Activated naive CD4-positive, alpha-beta T cell treated with anti-CD3 and anti-CD28 coated beads, Interleukin-2, amount 50 U/mL, for 72 hours (primary cell): ENCODE measurements around the gene SUCO. TPM values are rescaled to one million over a fixed set of nuclear protein-coding genes. Genes with fewer than 3 reads are reported as not detected.
A peak's percentile ranks its signal among the peaks of the same experiment; 100 is the strongest.
"Not testable (repeated sequence)": the region's sequence is repeated elsewhere in the genome, so short reads cannot be mapped to it uniquely, and the experiment has no call there.

Source experiments
- ATAC-seq, 2 donors: fragments of 150-1000 bp; cut with Tn5 transposase; 2 replicates each; pipeline ENCODE4 v1.10.0; 2021; ENCODE audit warnings: mild to moderate bottlenecking in 2 of 2, moderate library complexity in 2 of 2
- DNase-seq, 2 donors: peaks; one replicate each; pipeline ENCODE4 v3.0.0; 2021 to 2022; ENCODE audit warnings: low spot score in 2 of 2
- H3K27ac Mint-ChIP-seq, 2 donors: one replicate each; pipeline ENCODE4 v1.8.0; 2022; ENCODE audit warnings: mild to moderate bottlenecking in 2 of 2, mixed read lengths in 2 of 2
- H3K36me3 Mint-ChIP-seq, 2 donors: one replicate each; pipeline ENCODE4 v1.8.0; 2022; ENCODE audit warnings: mixed read lengths in 2 of 2
- H3K9me3 Mint-ChIP-seq, 2 donors: one replicate each; pipeline ENCODE4 v1.8.0; 2022; ENCODE audit warnings: mixed read lengths in 2 of 2
- total RNA-seq, 2 donors: library from RNA; stranded (reverse); gene quantifications; one replicate each; pipeline ENCODE4 v1.2.3, GENCODE V29; 2022

The SUCO gene
- total RNA-seq, 2 donors from 2014 or later, result 24.3 to 39.7 TPM

GRCh38 chr1:172609528-172609927 lies 76.6 kb downstream of the SUCO start:
- DNase-seq (no peak), ATAC-seq (peak; percentile 31 to 38)
- H3K27ac Mint-ChIP-seq, result no peak overlapping the region

GRCh38 chr1:172612478-172612877 lies 79.5 kb downstream of the SUCO start:
- H3K9me3 Mint-ChIP-seq, result peaks cover 18 to 22% of the 10 kb centered on the region in 2 donors
- H3K36me3 Mint-ChIP-seq, result peaks cover 31 to 40% of the 10 kb centered on the region in 2 donors

More at GRCh38 chr1:172609528-172609927, 76.6 kb downstream of the SUCO start:
- H3K36me3 Mint-ChIP-seq, result peaks cover 9 to 20% of the 10 kb centered on the region in 2 donors
- H3K9me3 Mint-ChIP-seq, result no peaks in the 10 kb centered on the region

GRCh38 chr1:172613294-172613693 lies 80.3 kb downstream of the SUCO start:
- no peak overlapping the region for H3K27ac Mint-ChIP-seq
- peaks cover 18 to 25% of the 10 kb centered on the region in 2 donors for H3K9me3 Mint-ChIP-seq
- H3K36me3 Mint-ChIP-seq, result peaks cover 34 to 49% of the 10 kb centered on the region in 2 donors
- ATAC-seq (no peak), DNase-seq (no peak)

More at GRCh38 chr1:172612478-172612877, 79.5 kb downstream of the SUCO start:
- DNase-seq (no peak), ATAC-seq (no peak)
- no peak overlapping the region for H3K27ac Mint-ChIP-seq

- no peak for ATAC-seq
- peaks cover 36 to 50% of the 10 kb centered on the region in 2 donors for H3K36me3 Mint-ChIP-seq
- H3K27ac Mint-ChIP-seq, result no peak overlapping the region
- peaks cover 28 to 36% of the 10 kb centered on the region in 2 donors for H3K9me3 Mint-ChIP-seq
- no peak for DNase-seq
These were observed 83.2 kb downstream of the SUCO start for GRCh38 chr1:172616195-172616594.

- H3K36me3 Mint-ChIP-seq, result peaks cover 40 to 50% of the 10 kb centered on the region in 2 donors
- DNase-seq (no peak), ATAC-seq (no peak)
- peaks cover 32 to 40% of the 10 kb centered on the region in 2 donors for H3K9me3 Mint-ChIP-seq
- H3K27ac Mint-ChIP-seq, result no peak overlapping the region
These were observed 83.7 kb downstream of the SUCO start for GRCh38 chr1:172616636-172617035.

GRCh38 chr1:172620603-172621002 lies 87.7 kb downstream of the SUCO start:
- H3K36me3 Mint-ChIP-seq, result peaks cover 45 to 54% of the 10 kb centered on the region in 2 donors
- H3K9me3 Mint-ChIP-seq, result peaks cover 37 to 42% of the 10 kb centered on the region in 2 donors
- H3K27ac Mint-ChIP-seq, ATAC-seq, DNase-seq: not testable (repeated sequence)

GRCh38 chr1:172622541-172622940 lies 89.6 kb downstream of the SUCO start:
- H3K36me3 Mint-ChIP-seq, result peaks cover 26 to 38% of the 10 kb centered on the region in 2 donors
- ATAC-seq, result no peak
- no peak overlapping the region for H3K27ac Mint-ChIP-seq
- DNase-seq, result no peak
- peaks cover 21 to 27% of the 10 kb centered on the region in 2 donors for H3K9me3 Mint-ChIP-seq

GRCh38 chr1:172623748-172624147 lies 90.8 kb downstream of the SUCO start:
- Mint-ChIP-seq H3K9me3 (peaks cover 21 to 24% of the 10 kb centered on the region in 2 donors), H3K27ac (no peak overlapping the region), H3K36me3 (peaks cover 24 to 28% of the 10 kb centered on the region in 2 donors)
- ATAC-seq (peak; percentile 24 to 28), DNase-seq (no peak)

GRCh38 chr1:172626845-172627244 lies 93.9 kb downstream of the SUCO start:
- ATAC-seq (no peak), DNase-seq (no peak)
- Mint-ChIP-seq H3K27ac (no peak overlapping the region), H3K36me3 (peaks cover 8 to 9% of the 10 kb centered on the region in 2 donors), H3K9me3 (peaks cover 7 to 9% of the 10 kb centered on the region in 2 donors)

GRCh38 chr1:172627702-172628101 lies 94.8 kb downstream of the SUCO start:
- Mint-ChIP-seq H3K27ac (no peak overlapping the region), H3K9me3 (peaks cover 1% of the 10 kb centered on the region in 2 donors), H3K36me3 (peaks cover 2% of the 10 kb centered on the region in 2 donors)
- DNase-seq (no peak), ATAC-seq (peak in 1 of 2 donors; percentile 59)

- H3K36me3 Mint-ChIP-seq, result no peaks in the 10 kb centered on the region
- no peaks in the 10 kb centered on the region for H3K9me3 Mint-ChIP-seq
- DNase-seq (no peak), ATAC-seq (no peak)
- H3K27ac Mint-ChIP-seq, result no peak overlapping the region
These were observed 95.5 kb downstream of the SUCO start for GRCh38 chr1:172628401-172628800.

GRCh38 chr1:172629170-172629569 lies 96.2 kb downstream of the SUCO start:
- H3K9me3 Mint-ChIP-seq, result no peaks in the 10 kb centered on the region
- DNase-seq, result no peak

GRCh38 chr1:172629638-172630037 lies 96.7 kb downstream of the SUCO start:
- no peaks in the 10 kb centered on the region for H3K36me3 Mint-ChIP-seq
- DNase-seq, result no peak
- H3K9me3 Mint-ChIP-seq, result no peaks in the 10 kb centered on the region
- no peak overlapping the region for H3K27ac Mint-ChIP-seq
- peak in 1 of 2 donors; percentile 29 for ATAC-seq

More at GRCh38 chr1:172629170-172629569, 96.2 kb downstream of the SUCO start:
- H3K27ac Mint-ChIP-seq, result no peak overlapping the region
- ATAC-seq, result no peak
- H3K36me3 Mint-ChIP-seq, result no peaks in the 10 kb centered on the region

GRCh38 chr1:172630056-172630818 lies 97.3 kb downstream of the SUCO start:
- ATAC-seq (no peak), DNase-seq (no peak)
- H3K9me3 Mint-ChIP-seq, result no peaks in the 10 kb centered on the region
- H3K27ac Mint-ChIP-seq, result no peak overlapping the region
- no peaks in the 10 kb centered on the region for H3K36me3 Mint-ChIP-seq

- no peak for DNase-seq
- Mint-ChIP-seq H3K27ac (no peak overlapping the region), H3K9me3 (no peaks in the 10 kb centered on the region), H3K36me3 (no peaks in the 10 kb centered on the region)
- no peak for ATAC-seq
These were observed 97.9 kb downstream of the SUCO start for GRCh38 chr1:172630868-172631267.

- ATAC-seq, result peak; percentile 1 to 4
- DNase-seq, result no peak
- H3K27ac Mint-ChIP-seq, result peak overlapping the region in 1 of 2 donors; percentile 97
- H3K36me3 Mint-ChIP-seq, result peaks cover 11 to 21% of the 10 kb centered on the region in 2 donors
- peaks cover 11 to 18% of the 10 kb centered on the region in 2 donors for H3K9me3 Mint-ChIP-seq
These were observed 104.6 kb downstream of the SUCO start for GRCh38 chr1:172637522-172637921.

- peak in 1 of 2 donors; percentile 7 for ATAC-seq
- peak overlapping the region; percentile 97 to 99 for H3K27ac Mint-ChIP-seq
- DNase-seq, result no peak
- peaks cover 11 to 18% of the 10 kb centered on the region in 2 donors for H3K9me3 Mint-ChIP-seq
- H3K36me3 Mint-ChIP-seq, result peaks cover 11 to 21% of the 10 kb centered on the region in 2 donors
These were observed 105.3 kb downstream of the SUCO start for GRCh38 chr1:172638249-172638648.
